Endothelial cell of umbilical vein (primary cell): ENCODE results near the gene B4GALT6.

ENCODE experiments used
- EZH2 ChIP-seq: IDR thresholded peaks from 2 replicates; pipeline ENCODE4 v1.6.1; 2012; ENCODE audit warnings: borderline replicate concordance, low read depth, mild to moderate bottlenecking, moderate library complexity, low read length, inconsistent platforms; ENCODE audit not compliant: severe bottlenecking
- FOS ChIP-seq: IDR thresholded peaks from 2 replicates; pipeline ENCODE4 v1.6.1; 2011; ENCODE audit warnings: mild to moderate bottlenecking, low read length, moderate library complexity, borderline replicate concordance; ENCODE audit not compliant: insufficient read depth
- JUN ChIP-seq: IDR thresholded peaks from 2 replicates; pipeline ENCODE4 v1.6.1; 2011; ENCODE audit warnings: borderline replicate concordance, low read depth; ENCODE audit not compliant: insufficient read length, insufficient read depth
- MYC ChIP-seq: IDR thresholded peaks from one replicate; pipeline ENCODE4 v1.6.1; 2011; ENCODE audit warnings: mild to moderate bottlenecking, low read depth, low read length
- POLR2A ChIP-seq: IDR thresholded peaks from 2 replicates; pipeline ENCODE4 v1.6.1; 2012; ENCODE audit warnings: low read depth, mild to moderate bottlenecking, control low read depth, low read length
- POLR2AphosphoS5 ChIP-seq: IDR thresholded peaks from 2 replicates; pipeline ENCODE4 v1.6.1; 2012; ENCODE audit warnings: low read depth, mild to moderate bottlenecking, control low read depth, low read length, moderate library complexity; ENCODE audit not compliant: insufficient read depth
- TF ChIP-seq, protein P1 (sequence below), 2 donors: IDR thresholded peaks; 1 replicate in 1 of 2; 2 replicates in 1 of 2; pipeline ENCODE4 v1.5.1; 2011; ENCODE audit warnings: low read length in 2 of 2, mild to moderate bottlenecking in 2 of 2, moderate library complexity in 2 of 2, control low read depth in 1 of 2, inconsistent platforms in 1 of 2, low read depth in 1 of 2; ENCODE audit not compliant: insufficient read depth in 1 of 2; ENCODE audit errors: extremely low read depth in 1 of 2
- TF ChIP-seq, protein P2 (sequence below): IDR thresholded peaks from 2 replicates; pipeline ENCODE4 v1.6.1; 2011; ENCODE audit not compliant: insufficient read depth, insufficient read length

- TF ChIP-seq POLR2AphosphoS5 (no peak), POLR2A (no peak), EZH2 (no peak), FOS (no peak), JUN (no peak), MYC (no peak)
- TF ChIP-seq, protein P1, sequence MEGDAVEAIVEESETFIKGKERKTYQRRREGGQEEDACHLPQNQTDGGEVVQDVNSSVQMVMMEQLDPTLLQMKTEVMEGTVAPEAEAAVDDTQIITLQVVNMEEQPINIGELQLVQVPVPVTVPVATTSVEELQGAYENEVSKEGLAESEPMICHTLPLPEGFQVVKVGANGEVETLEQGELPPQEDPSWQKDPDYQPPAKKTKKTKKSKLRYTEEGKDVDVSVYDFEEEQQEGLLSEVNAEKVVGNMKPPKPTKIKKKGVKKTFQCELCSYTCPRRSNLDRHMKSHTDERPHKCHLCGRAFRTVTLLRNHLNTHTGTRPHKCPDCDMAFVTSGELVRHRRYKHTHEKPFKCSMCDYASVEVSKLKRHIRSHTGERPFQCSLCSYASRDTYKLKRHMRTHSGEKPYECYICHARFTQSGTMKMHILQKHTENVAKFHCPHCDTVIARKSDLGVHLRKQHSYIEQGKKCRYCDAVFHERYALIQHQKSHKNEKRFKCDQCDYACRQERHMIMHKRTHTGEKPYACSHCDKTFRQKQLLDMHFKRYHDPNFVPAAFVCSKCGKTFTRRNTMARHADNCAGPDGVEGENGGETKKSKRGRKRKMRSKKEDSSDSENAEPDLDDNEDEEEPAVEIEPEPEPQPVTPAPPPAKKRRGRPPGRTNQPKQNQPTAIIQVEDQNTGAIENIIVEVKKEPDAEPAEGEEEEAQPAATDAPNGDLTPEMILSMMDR (IDR thresholded peaks at IDR 0.05; ENCODE audit: extremely low read depth in 1 of 2, insufficient read depth in 1 of 2, low read depth in 1 of 2, low read length in 2 of 2) = no peak
- TF ChIP-seq, protein P2, sequence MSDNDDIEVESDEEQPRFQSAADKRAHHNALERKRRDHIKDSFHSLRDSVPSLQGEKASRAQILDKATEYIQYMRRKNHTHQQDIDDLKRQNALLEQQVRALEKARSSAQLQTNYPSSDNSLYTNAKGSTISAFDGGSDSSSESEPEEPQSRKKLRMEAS = no peak
These were observed 106.3 kb downstream of the B4GALT6 start for GRCh38 chr18:31578126-31578525.
